SH-SY5Y (cell line): ENCODE results near the gene CTNND2.

ENCODE experiments used
- GATA2 ChIP-seq: IDR thresholded peaks from 2 replicates; pipeline ENCODE4 v1.6.1; 2011; ENCODE audit warnings: mild to moderate bottlenecking, low read depth, low read length
- GATA3 ChIP-seq: IDR thresholded peaks from 2 replicates; pipeline ENCODE4 v1.6.1; 2011; ENCODE audit warnings: low read depth, mild to moderate bottlenecking, low read length, moderate library complexity

DNA sequence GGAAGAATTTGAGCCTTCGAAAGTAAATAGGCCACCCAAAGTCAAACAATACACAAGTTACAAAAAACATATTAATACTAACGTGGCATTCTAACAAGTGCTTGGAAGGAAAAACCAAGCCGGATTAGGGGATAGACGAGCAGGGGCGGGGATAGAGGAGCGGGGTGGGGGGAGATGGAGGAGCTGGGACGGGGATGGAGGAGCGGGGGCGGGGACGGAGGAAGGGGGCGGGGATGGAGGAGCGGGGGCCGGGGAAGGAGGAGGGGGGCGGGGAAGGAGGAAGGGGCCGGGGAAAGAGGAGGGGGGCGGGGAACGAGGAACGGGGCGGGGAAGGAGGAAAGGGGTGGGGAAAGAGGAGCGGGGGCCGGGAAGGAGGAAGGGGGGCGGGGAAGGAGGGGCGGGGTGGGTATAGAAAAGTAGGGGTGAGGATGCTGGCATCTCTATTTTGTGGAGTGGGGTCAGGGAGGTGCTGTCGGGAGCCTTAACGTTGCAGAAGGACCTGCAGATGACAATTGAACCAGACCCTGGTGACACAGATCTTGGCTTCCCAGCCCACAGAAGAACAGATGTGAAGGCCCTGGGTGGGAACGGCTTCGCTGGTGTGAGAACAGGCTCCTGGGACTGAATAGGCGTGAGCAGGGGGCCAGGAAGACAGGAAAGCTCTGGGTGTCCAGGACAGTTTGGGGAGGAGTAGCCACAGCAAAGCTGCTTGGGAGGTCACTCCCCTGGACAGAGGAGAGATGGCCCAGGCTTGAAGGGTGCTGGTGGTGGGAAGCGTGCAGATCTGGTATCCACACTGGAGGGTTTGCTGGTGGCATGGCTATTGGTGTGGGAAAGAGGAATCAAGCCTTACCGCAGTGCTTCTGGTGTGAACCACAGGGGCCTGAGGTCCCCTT, 909.9 kb downstream of the CTNND2 start:
- TF ChIP-seq GATA3 (no peak), GATA2 (no peak)
